OCI-LY7 (cell line): ENCODE measurements around the gene FERMT2. TPM values are rescaled to one million over a fixed set of nuclear protein-coding genes. Genes with fewer than 3 reads are reported as not detected.

Experiments
- BruUV-seq: library from RNA; stranded (reverse); fragments of 400-500 nt; replicated peaks from 2 replicates; lab custom pipeline; 2021; lab: Mats Ljungman, UMichigan
- CTCF ChIA-PET: fragments of 300-600 bp; sonication (Branson Sonifier 250); formaldehyde crosslinking; loops from one replicate; lab custom pipeline; 2022; ENCODE audit warnings: antibody characterized with exemption; ENCODE audit not compliant: unreplicated experiment; lab: Charles Lee
- POLR2A ChIA-PET: fragments of 300-600 bp; sonication (Branson Sonifier 250); formaldehyde crosslinking; loops from one replicate; lab custom pipeline; 2022; ENCODE audit warnings: antibody characterized with exemption; lab: Charles Lee
- DNase-seq: peaks from one replicate; pipeline ENCODE4 v3.0.0-alpha.2; 2015; ENCODE audit warnings: low spot score
- H2AFZ ChIP-seq: fragments of 200-600 bp; sonication (generic), shearing (Covaris generic); 2 replicates; pipeline ENCODE4 v1.6.1; 2014; ENCODE audit warnings: mild to moderate bottlenecking, antibody characterized with exemption, low read length, moderate library complexity
- H3K27ac ChIP-seq: fragments of 200-600 bp; sonication (generic); 2 replicates; pipeline ENCODE4 v1.5.1; 2014; ENCODE audit warnings: mixed run types, low read depth, mild to moderate bottlenecking, moderate library complexity, low read length, inconsistent platforms; ENCODE audit not compliant: poor library complexity, severe bottlenecking
- H3K36me3 ChIP-seq: fragments of 200-600 bp; sonication (generic); 2 replicates; pipeline ENCODE4 v1.6.1; 2014; ENCODE audit warnings: mild to moderate bottlenecking, antibody characterized with exemption, low read length, moderate library complexity, mixed read lengths; ENCODE audit not compliant: insufficient read depth
- H3K4me1 ChIP-seq: fragments of 200-600 bp; sonication (generic); 2 replicates; pipeline ENCODE4 v1.5.1; 2014; ENCODE audit warnings: mild to moderate bottlenecking, low read length; ENCODE audit not compliant: insufficient read depth, poor library complexity, severe bottlenecking
- H3K4me2 ChIP-seq: fragments of 200-600 bp; sonication (generic); 2 replicates; pipeline ENCODE4 v1.6.1; 2014; ENCODE audit warnings: mild to moderate bottlenecking, low read length
- H3K4me3 ChIP-seq: fragments of 200-600 bp; sonication (generic); 2 replicates; pipeline ENCODE4 v1.5.1; 2014; ENCODE audit warnings: mild to moderate bottlenecking, low read depth, low read length; ENCODE audit not compliant: poor library complexity, severe bottlenecking
- H3K79me2 ChIP-seq: fragments of 200-600 bp; sonication (generic); 2 replicates; pipeline ENCODE4 v1.6.1; 2016; ENCODE audit warnings: low read depth, mild to moderate bottlenecking, low read length, moderate library complexity, mixed read lengths; ENCODE audit not compliant: insufficient read depth
- H3K9me2 ChIP-seq: fragments of 200-600 bp; sonication (generic); 2 replicates; pipeline ENCODE4 v1.6.1; 2016; ENCODE audit warnings: mild to moderate bottlenecking, low read length, mixed read lengths; ENCODE audit not compliant: insufficient read depth
- H3K9me3 ChIP-seq: fragments of 200-600 bp; sonication (generic); 2 replicates; pipeline ENCODE4 v1.6.1; 2014; ENCODE audit warnings: mild to moderate bottlenecking, mixed run types, low read length, mixed read lengths
- H4K20me1 ChIP-seq: fragments of 200-600 bp; sonication (generic); 2 replicates; pipeline ENCODE4 v1.6.1; 2014; ENCODE audit warnings: mild to moderate bottlenecking, antibody characterized with exemption, low read length, moderate library complexity, mixed read lengths; ENCODE audit not compliant: insufficient read depth
- CTCF ChIP-seq: fragments of 200-600 bp; sonication (generic); conservative IDR thresholded peaks from 2 replicates; pipeline ENCODE4 v1.5.1; 2014; ENCODE audit warnings: mild to moderate bottlenecking, antibody characterized with exemption, low read length, moderate library complexity, mixed read lengths
- EZH2phosphoT487 ChIP-seq: fragments of 200-600 bp; sonication (generic); IDR thresholded peaks from 2 replicates; pipeline ENCODE4 v1.6.1; 2018; ENCODE audit warnings: low read depth, borderline replicate concordance, mild to moderate bottlenecking, mixed run types, antibody characterized with exemption, low read length, moderate library complexity, mixed read lengths
- intact Hi-C: fragments of 100-400 bp; cut with micrococcal nuclease; formaldehyde crosslinking; loops from one replicate; pipeline ENCODE4 v1.10.0; 2022; ENCODE audit not compliant: unreplicated experiment
- total RNA-seq, 2 experiments: library from RNA; depleted of rRNA in 1 of 2; stranded (reverse); fragments of >200 nt in 1 of 2; shearing (Covaris generic) in 1 of 2; gene quantifications; 2 replicates each; pipeline ENCODE4 v1.2.3, GENCODE V29; 2014 to 2022

The FERMT2 gene
- total RNA-seq, 2 experiments from 2014 or later: not detected

- H3K9me2 ChIP-seq: no peaks in the 10 kb centered on the region
- H3K27ac ChIP-seq: no peak overlapping the region
- no peaks in the 10 kb centered on the region for H3K4me1 ChIP-seq
- no peak overlapping the region for H2AFZ ChIP-seq
- H3K4me3 ChIP-seq: no peak overlapping the region
- no peaks in the 10 kb centered on the region for H4K20me1 ChIP-seq
- intact Hi-C loops: loop anchor here (2.0 kb wide), 1 partner anchor 138 kb away; no protein-coding TSS in a partner anchor
- CTCF ChIA-PET: no interaction called here
- no peaks in the 10 kb centered on the region for H3K9me3 ChIP-seq
- POLR2A ChIA-PET: no interaction called here
- H3K79me2 ChIP-seq: no peaks in the 10 kb centered on the region
- DNase-seq: no peak
- no peaks in the 10 kb centered on the region for H3K36me3 ChIP-seq
- BruUV-seq: no TSS peak
- H3K4me2 ChIP-seq: no peak overlapping the region
- TF ChIP-seq CTCF (no peak), EZH2phosphoT487 (no peak)
Measured at GRCh38 chr14:52960627-52961026, 9.8 kb upstream of the FERMT2 start.

GRCh38 chr14:52954346-52955214 lies 3.7 kb upstream of the FERMT2 start:
- DNase-seq: no peak
- Histone ChIP-seq H3K9me2 (no peaks in the 10 kb centered on the region), H3K36me3 (no peaks in the 10 kb centered on the region), H3K4me3 (no peak overlapping the region), H4K20me1 (no peaks in the 10 kb centered on the region), H3K79me2 (no peaks in the 10 kb centered on the region), H3K9me3 (no peaks in the 10 kb centered on the region), H3K4me2 (no peak overlapping the region), H2AFZ (no peak overlapping the region), H3K4me1 (no peaks in the 10 kb centered on the region), H3K27ac (no peak overlapping the region)
- CTCF ChIA-PET: no interaction called here
- TF ChIP-seq EZH2phosphoT487 (no peak), CTCF (no peak)
- POLR2A ChIA-PET: interaction anchor here (0.5 kb wide), 1 partner anchor 13 kb away, joined by 3 read pairs; no protein-coding TSS in a partner anchor
- BruUV-seq: no TSS peak
- intact Hi-C loops: no loop called here
